Astrocyte of the spinal cord (primary cell): ENCODE measurements around the gene CDK1.

Experiments
- DNase-seq: peaks from one replicate; pipeline ENCODE4 v3.0.0; 2011; ENCODE audit warnings: low read depth, low spot score
- H3K4me3 ChIP-seq: 2 replicates; pipeline ENCODE4 v1.5.1; 2011; ENCODE audit warnings: low read depth, mild to moderate bottlenecking, low read length, moderate library complexity
- in situ Hi-C: cut with HindIII; loops from 2 replicates; pipeline ENCODE4 v1.10.0; 2017; ENCODE audit warnings: low sequenced_read_pairs
- TF ChIP-seq, protein P1 (sequence below): IDR thresholded peaks from 2 replicates; pipeline ENCODE4 v1.5.1; 2012; ENCODE audit warnings: low read depth, mild to moderate bottlenecking, low read length, inconsistent platforms

Gene CDK1

DNA sequence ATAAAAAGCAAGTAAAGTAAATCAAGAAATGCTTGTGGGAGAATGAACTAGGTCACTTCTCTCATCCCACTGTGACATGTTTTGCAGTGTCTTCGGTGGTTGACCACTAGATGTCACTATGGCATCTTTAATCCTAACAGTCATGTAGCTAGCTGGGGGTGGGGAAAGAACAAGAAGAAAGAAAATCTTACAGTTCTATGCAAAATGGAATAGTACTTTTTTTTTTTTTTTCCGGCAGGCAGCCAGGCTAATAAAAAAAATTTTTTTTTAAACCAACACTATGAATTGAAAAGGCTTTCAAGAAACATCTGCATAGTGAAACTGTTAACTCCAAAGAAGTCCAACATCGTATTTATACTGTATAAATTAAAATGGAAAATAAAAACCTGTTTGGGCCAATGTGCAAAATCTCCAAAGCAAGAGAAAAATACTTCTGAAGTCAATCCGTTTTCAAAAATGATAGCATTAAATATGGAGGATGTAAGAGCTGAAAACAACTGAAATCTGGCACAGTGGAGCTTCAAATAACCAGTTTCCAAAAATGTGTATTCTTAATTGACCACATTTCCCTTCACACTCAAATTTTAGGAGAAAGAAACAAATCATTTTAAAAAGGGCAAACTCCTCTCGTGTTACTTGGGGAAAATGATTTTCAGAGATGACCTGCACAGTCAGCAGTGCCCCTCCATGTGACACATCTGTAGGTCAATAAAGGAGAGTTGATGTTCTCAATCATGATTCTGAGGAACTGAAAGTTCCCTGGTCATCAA is 38.5 kb downstream of the CDK1 start:
- peak; percentile 91 for DNase-seq
- TF ChIP-seq, protein P1, sequence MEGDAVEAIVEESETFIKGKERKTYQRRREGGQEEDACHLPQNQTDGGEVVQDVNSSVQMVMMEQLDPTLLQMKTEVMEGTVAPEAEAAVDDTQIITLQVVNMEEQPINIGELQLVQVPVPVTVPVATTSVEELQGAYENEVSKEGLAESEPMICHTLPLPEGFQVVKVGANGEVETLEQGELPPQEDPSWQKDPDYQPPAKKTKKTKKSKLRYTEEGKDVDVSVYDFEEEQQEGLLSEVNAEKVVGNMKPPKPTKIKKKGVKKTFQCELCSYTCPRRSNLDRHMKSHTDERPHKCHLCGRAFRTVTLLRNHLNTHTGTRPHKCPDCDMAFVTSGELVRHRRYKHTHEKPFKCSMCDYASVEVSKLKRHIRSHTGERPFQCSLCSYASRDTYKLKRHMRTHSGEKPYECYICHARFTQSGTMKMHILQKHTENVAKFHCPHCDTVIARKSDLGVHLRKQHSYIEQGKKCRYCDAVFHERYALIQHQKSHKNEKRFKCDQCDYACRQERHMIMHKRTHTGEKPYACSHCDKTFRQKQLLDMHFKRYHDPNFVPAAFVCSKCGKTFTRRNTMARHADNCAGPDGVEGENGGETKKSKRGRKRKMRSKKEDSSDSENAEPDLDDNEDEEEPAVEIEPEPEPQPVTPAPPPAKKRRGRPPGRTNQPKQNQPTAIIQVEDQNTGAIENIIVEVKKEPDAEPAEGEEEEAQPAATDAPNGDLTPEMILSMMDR = peak; percentile 74
- in situ Hi-C loops = no loop called here
- no peak overlapping the region for H3K4me3 ChIP-seq

- peak; percentile 22 for DNase-seq
- TF ChIP-seq, protein P1 = no peak
- in situ Hi-C loops = no loop called here
- H3K4me3 ChIP-seq = no peak overlapping the region
These were observed 39.1 kb downstream of the CDK1 start for GRCh38 chr10:60817398-60817805.

GRCh38 chr10:60818134-60818770 is 40.0 kb downstream of the CDK1 start:
- in situ Hi-C loops = no loop called here
- no peak overlapping the region for H3K4me3 ChIP-seq
- peak; percentile 83 for DNase-seq
- TF ChIP-seq, protein P1 = no peak

- TF ChIP-seq, protein P1 = no peak
- in situ Hi-C loops = no loop called here
- no peak overlapping the region for H3K4me3 ChIP-seq
- no peak for DNase-seq
These were observed 41.0 kb downstream of the CDK1 start for GRCh38 chr10:60819271-60819670.

GRCh38 chr10:60820093-60820754 is 41.9 kb downstream of the CDK1 start:
- peak; percentile 88 for DNase-seq
- in situ Hi-C loops = no loop called here
- no peak overlapping the region for H3K4me3 ChIP-seq
- TF ChIP-seq, protein P1 = peak; percentile 65

- TF ChIP-seq, protein P1 = no peak
- H3K4me3 ChIP-seq = no peak overlapping the region
- in situ Hi-C loops = no loop called here
- no peak for DNase-seq
These were observed 43.4 kb downstream of the CDK1 start for GRCh38 chr10:60821656-60822055.
